H9 (cell line): ENCODE measurements around the gene UMAD1. TPM values are rescaled to one million over a fixed set of nuclear protein-coding genes. Genes with fewer than 3 reads are reported as not detected.

Experiments
- DNase-seq: peaks from one replicate; pipeline ENCODE4 v3.0.0-alpha.2; 2017
- H2AFZ ChIP-seq: one replicate; pipeline ENCODE4 v1.6.1; 2013; ENCODE audit warnings: mild to moderate bottlenecking, low read length, control low read depth, moderate library complexity
- H2AK5ac ChIP-seq: 2 replicates; pipeline ENCODE4 v1.6.1; 2013; ENCODE audit warnings: low read length, control low read depth, mixed read lengths; ENCODE audit not compliant: insufficient read length
- H2BK120ac ChIP-seq: one replicate; pipeline ENCODE4 v1.6.1; 2013; ENCODE audit warnings: low read depth, mild to moderate bottlenecking, low read length, control low read depth, inconsistent platforms; ENCODE audit not compliant: poor library complexity, severe bottlenecking
- H2BK12ac ChIP-seq: 2 replicates; pipeline ENCODE4 v1.6.1; 2013; ENCODE audit warnings: low read length, control low read depth, mixed read lengths, low read depth; ENCODE audit not compliant: insufficient read length
- H2BK15ac ChIP-seq: 2 replicates; pipeline ENCODE4 v1.6.1; 2013; ENCODE audit warnings: low read depth, low read length, control low read depth
- H2BK20ac ChIP-seq: one replicate; pipeline ENCODE4 v1.6.1; 2013; ENCODE audit warnings: low read depth, mild to moderate bottlenecking, low read length, control low read depth, inconsistent platforms; ENCODE audit not compliant: poor library complexity, severe bottlenecking
- H2BK5ac ChIP-seq: 2 replicates; pipeline ENCODE4 v1.6.1; 2013; ENCODE audit warnings: low read length, control low read depth, mixed read lengths; ENCODE audit not compliant: insufficient read length
- H3K14ac ChIP-seq: 2 replicates; pipeline ENCODE4 v1.6.1; 2013; ENCODE audit warnings: low read length, control low read depth; ENCODE audit not compliant: insufficient read depth
- H3K18ac ChIP-seq: 2 replicates; pipeline ENCODE4 v1.6.1; 2013; ENCODE audit warnings: low read depth, mild to moderate bottlenecking, mixed read lengths, low read length, control low read depth; ENCODE audit not compliant: insufficient read length
- H3K23ac ChIP-seq: 2 replicates; pipeline ENCODE4 v1.6.1; 2013; ENCODE audit warnings: low read length, control low read depth, mixed read lengths, low read depth; ENCODE audit not compliant: insufficient read length
- H3K23me2 ChIP-seq: 2 replicates; pipeline ENCODE4 v1.6.1; 2013; ENCODE audit warnings: low read depth, mild to moderate bottlenecking, mixed read lengths, low read length, control low read depth; ENCODE audit not compliant: insufficient read length, poor library complexity, severe bottlenecking
- H3K27ac ChIP-seq: 2 replicates; pipeline ENCODE4 v1.5.1; 2013; ENCODE audit warnings: low read length, control low read depth, mixed read lengths, low read depth; ENCODE audit not compliant: insufficient read length
- H3K27me3 ChIP-seq: 2 replicates; pipeline ENCODE4 v1.6.1; 2013; ENCODE audit warnings: low read length, control low read depth, inconsistent platforms; ENCODE audit not compliant: insufficient read depth
- H3K4ac ChIP-seq: 2 replicates; pipeline ENCODE4 v1.6.1; 2013; ENCODE audit warnings: low read depth, mild to moderate bottlenecking, control low read depth, inconsistent platforms, low read length, moderate library complexity
- H3K4me1 ChIP-seq: 2 replicates; pipeline ENCODE4 v1.6.1; 2013; ENCODE audit warnings: low read length, control low read depth, inconsistent platforms; ENCODE audit not compliant: insufficient read depth
- H3K4me2 ChIP-seq: 2 replicates; pipeline ENCODE4 v1.6.1; 2013; ENCODE audit warnings: low read length, control low read depth, mixed read lengths; ENCODE audit not compliant: insufficient read length, insufficient read depth
- H3K56ac ChIP-seq: 2 replicates; pipeline ENCODE4 v1.6.1; 2013; ENCODE audit warnings: low read depth, mild to moderate bottlenecking, mixed read lengths, low read length, control low read depth; ENCODE audit not compliant: insufficient read length
- H3K79me1 ChIP-seq: 2 replicates; pipeline ENCODE4 v1.6.1; 2013; ENCODE audit warnings: low read depth, mild to moderate bottlenecking, moderate library complexity, low read length, control low read depth, inconsistent platforms; ENCODE audit not compliant: insufficient read depth, poor library complexity, severe bottlenecking
- H3K79me2 ChIP-seq: 2 replicates; pipeline ENCODE4 v1.6.1; 2013; ENCODE audit warnings: low read length, control low read depth, inconsistent platforms; ENCODE audit not compliant: insufficient read depth
- H3K9ac ChIP-seq: 2 replicates; pipeline ENCODE4 v1.6.1; 2013; ENCODE audit warnings: low read length, control low read depth, mixed read lengths; ENCODE audit not compliant: insufficient read length; ENCODE audit errors: extremely low read depth
- H3K9me3 ChIP-seq: one replicate; pipeline ENCODE4 v1.6.1; 2013; ENCODE audit warnings: low read depth, low read length, inconsistent platforms; ENCODE audit not compliant: control insufficient read depth
- H3T11ph ChIP-seq: one replicate; pipeline ENCODE4 v1.6.1; 2013; ENCODE audit warnings: mild to moderate bottlenecking, low read length, control low read depth, inconsistent platforms
- H4K20me1 ChIP-seq: one replicate; pipeline ENCODE4 v1.6.1; 2013; ENCODE audit not compliant: control insufficient read depth, insufficient read length, insufficient read depth
- H4K5ac ChIP-seq: 2 replicates; pipeline ENCODE4 v1.6.1; 2013; ENCODE audit warnings: low read depth, mild to moderate bottlenecking, mixed read lengths, low read length, control low read depth; ENCODE audit not compliant: insufficient read length
- H4K8ac ChIP-seq: replicated peaks from 2 replicates; pipeline ENCODE4 v1.6.1; 2013; ENCODE audit warnings: low read length, control low read depth, mixed read lengths, low read depth; ENCODE audit not compliant: insufficient read length
- H4K91ac ChIP-seq: 2 replicates; pipeline ENCODE4 v1.6.1; 2013; ENCODE audit warnings: low read depth, mild to moderate bottlenecking, moderate library complexity, mixed read lengths, low read length, control low read depth; ENCODE audit not compliant: insufficient read length
- H3K27ac Mint-ChIP-seq, 3 experiments: 2 replicates in 2 of 3; 3 replicates in 1 of 3; pipeline ENCODE4 v1.8.0; 2020 to 2021; ENCODE audit warnings: mixed read lengths in 3 of 3, mild to moderate bottlenecking in 1 of 3, moderate library complexity in 1 of 3
- H3K27me3 Mint-ChIP-seq: 2 replicates; pipeline ENCODE4 v1.8.0; 2021; ENCODE audit warnings: low read depth, mild to moderate bottlenecking, moderate library complexity, mixed read lengths
- H3K36me3 Mint-ChIP-seq, 3 experiments: 2 replicates in 2 of 3; 3 replicates in 1 of 3; pipeline ENCODE4 v1.8.0; 2020 to 2021; ENCODE audit warnings: low read depth in 3 of 3, mixed read lengths in 3 of 3; ENCODE audit not compliant: insufficient read depth in 1 of 3
- H3K4me1 Mint-ChIP-seq, 2 experiments: 2 replicates each; pipeline ENCODE4 v1.8.0; 2020; ENCODE audit warnings: mixed read lengths in 2 of 2
- H3K4me3 Mint-ChIP-seq, 2 experiments: 2 replicates in 1 of 2; 3 replicates in 1 of 2; pipeline ENCODE4 v1.8.0; 2020 to 2021; ENCODE audit warnings: mild to moderate bottlenecking in 2 of 2, mixed read lengths in 2 of 2, moderate library complexity in 1 of 2
- H3K9me3 Mint-ChIP-seq, 2 experiments: 2 replicates in 1 of 2; 3 replicates in 1 of 2; pipeline ENCODE4 v1.8.0; 2020; ENCODE audit warnings: mild to moderate bottlenecking in 2 of 2, mixed read lengths in 2 of 2, moderate library complexity in 1 of 2
- total RNA-seq: library from RNA; stranded (reverse); gene quantifications from 2 replicates; pipeline ENCODE4 v1.2.1, GENCODE V29; 2021
- TF ChIP-seq, protein P1 (sequence below): fragments of 200-600 bp; sonication (generic); conservative IDR thresholded peaks from 3 replicates; pipeline ENCODE4 v1.8.0; 2021; ENCODE audit warnings: antibody characterized with exemption, mild to moderate bottlenecking

UMAD1 gene
- total RNA-seq, 1 experiment from 2014 or later: 8.9 TPM

DNA sequence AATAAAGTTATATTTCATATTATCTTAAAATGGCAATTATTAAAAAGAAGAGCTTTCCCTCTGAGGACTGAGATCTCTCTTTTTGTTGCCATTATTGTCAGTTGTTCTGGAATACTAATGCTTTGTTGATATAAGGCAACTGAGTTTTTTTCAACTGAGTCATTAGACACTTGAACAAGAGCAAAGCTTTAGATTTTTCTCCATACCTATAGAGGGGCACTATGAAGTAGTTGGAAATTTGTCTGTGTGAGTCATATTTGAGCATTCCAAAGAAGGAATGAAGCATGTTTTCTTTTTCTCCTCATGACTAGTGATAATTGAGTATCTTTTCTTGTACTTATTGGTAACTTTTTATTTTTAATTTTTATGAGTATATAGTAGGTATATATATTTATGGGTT lies 53.3 kb downstream of the UMAD1 start:
- H3K9ac ChIP-seq: no peak overlapping the region
- no peaks in the 10 kb centered on the region for H3K9me3 ChIP-seq
- H3K4me1 ChIP-seq: no peaks in the 10 kb centered on the region
- no peaks in the 10 kb centered on the region; a peak in 1 of 5 replicates for H3K9me3 Mint-ChIP-seq
- H3K4me2 ChIP-seq: no peak overlapping the region
- DNase-seq: no peak
- no peak overlapping the region for H3T11ph ChIP-seq
- peaks cover 0 to 6% (median 0%) of the 10 kb centered on the region in 3 experiments; a peak in 4 of 7 replicates for H3K36me3 Mint-ChIP-seq
- no peak overlapping the region for H3K18ac ChIP-seq
- H2BK12ac ChIP-seq: no peak overlapping the region
- no peak overlapping the region for H3K23ac ChIP-seq
- H3K4me1 Mint-ChIP-seq: peaks cover 0 to 3% of the 10 kb centered on the region in 2 experiments; a peak in 1 of 4 replicates
- no peak overlapping the region for H3K56ac ChIP-seq
- H2BK20ac ChIP-seq: no peak overlapping the region
- no peak overlapping the region for H4K91ac ChIP-seq
- H3K27ac ChIP-seq: no peak overlapping the region
- no peaks in the 10 kb centered on the region for H3K27me3 Mint-ChIP-seq
- no peak overlapping the region for H2BK120ac ChIP-seq
- H3K79me1 ChIP-seq: no peaks in the 10 kb centered on the region
- H3K14ac ChIP-seq: no peak overlapping the region
- H3K4ac ChIP-seq: no peak overlapping the region
- no peaks in the 10 kb centered on the region for H3K23me2 ChIP-seq
- no peak overlapping the region for H2AK5ac ChIP-seq
- H2AFZ ChIP-seq: no peak overlapping the region
- H4K5ac ChIP-seq: no peak overlapping the region
- no peak overlapping the region for H3K27ac Mint-ChIP-seq
- no peak overlapping the region for H2BK5ac ChIP-seq
- H2BK15ac ChIP-seq: no peak overlapping the region
- H3K79me2 ChIP-seq: no peaks in the 10 kb centered on the region
- TF ChIP-seq, protein P1, sequence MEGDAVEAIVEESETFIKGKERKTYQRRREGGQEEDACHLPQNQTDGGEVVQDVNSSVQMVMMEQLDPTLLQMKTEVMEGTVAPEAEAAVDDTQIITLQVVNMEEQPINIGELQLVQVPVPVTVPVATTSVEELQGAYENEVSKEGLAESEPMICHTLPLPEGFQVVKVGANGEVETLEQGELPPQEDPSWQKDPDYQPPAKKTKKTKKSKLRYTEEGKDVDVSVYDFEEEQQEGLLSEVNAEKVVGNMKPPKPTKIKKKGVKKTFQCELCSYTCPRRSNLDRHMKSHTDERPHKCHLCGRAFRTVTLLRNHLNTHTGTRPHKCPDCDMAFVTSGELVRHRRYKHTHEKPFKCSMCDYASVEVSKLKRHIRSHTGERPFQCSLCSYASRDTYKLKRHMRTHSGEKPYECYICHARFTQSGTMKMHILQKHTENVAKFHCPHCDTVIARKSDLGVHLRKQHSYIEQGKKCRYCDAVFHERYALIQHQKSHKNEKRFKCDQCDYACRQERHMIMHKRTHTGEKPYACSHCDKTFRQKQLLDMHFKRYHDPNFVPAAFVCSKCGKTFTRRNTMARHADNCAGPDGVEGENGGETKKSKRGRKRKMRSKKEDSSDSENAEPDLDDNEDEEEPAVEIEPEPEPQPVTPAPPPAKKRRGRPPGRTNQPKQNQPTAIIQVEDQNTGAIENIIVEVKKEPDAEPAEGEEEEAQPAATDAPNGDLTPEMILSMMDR: no peak
- H4K20me1 ChIP-seq: no peaks in the 10 kb centered on the region
- H4K8ac ChIP-seq: no peak overlapping the region
- H3K27me3 ChIP-seq: no peaks in the 10 kb centered on the region
- no peak overlapping the region for H3K4me3 Mint-ChIP-seq
